ENCODE results near the gene HMX1. TPM values are rescaled to one million over a fixed set of nuclear protein-coding genes. Genes with fewer than 3 reads are reported as not detected.

The HMX1 gene
- total and polyA plus RNA-seq, 2 donors (not counting 3 experiments of a cell fraction or from before 2014, with no cell fraction given): not detected

DNA sequence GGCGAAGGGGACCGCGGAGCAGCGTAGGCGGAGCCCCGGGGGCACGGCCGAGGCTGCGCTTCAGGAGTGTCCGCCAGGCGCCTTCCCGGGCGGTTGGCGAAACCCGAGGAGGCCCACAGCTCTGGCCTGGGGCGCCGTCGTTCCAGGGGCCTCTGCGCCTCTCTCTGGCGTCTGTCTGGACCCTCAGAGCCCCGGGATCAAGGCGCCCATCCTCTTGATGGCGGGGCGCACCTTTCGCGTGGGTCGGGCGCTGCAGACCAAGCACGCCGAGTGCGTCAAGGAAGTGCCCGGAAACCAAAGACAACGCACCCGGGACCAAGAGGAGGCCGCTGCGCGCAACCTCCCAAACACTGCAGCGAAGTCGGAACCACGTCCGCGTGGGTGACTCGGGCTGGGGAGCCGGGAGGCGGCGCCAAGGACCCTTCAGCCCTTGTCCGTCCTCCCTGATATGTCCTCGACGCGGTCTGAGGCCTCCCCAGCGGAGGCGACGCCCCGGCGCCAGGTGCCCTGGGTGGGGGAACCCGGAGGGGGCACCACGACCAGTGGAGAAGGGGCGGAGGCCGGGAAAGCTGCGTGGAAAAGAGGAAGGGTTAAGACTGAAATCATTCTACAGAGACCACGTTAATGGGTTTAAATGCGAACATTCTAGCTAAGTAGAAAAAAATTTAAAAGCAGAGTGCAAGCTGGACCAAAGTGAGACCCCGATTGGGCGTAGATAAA is 9.9 kb downstream of the HMX1 start:
- Histone ChIP-seq H3K79me2 (ENCODE audit: control insufficient read depth, insufficient read depth, low read length) (no peaks in the 10 kb centered on the region), H3K27ac (ENCODE audit: insufficient read depth, low read depth, low read length) (no peak overlapping the region), H4K20me1 (replicated peaks; ENCODE audit: control insufficient read depth, extremely low read depth, insufficient read depth, low read length) (no peaks in the 10 kb centered on the region), H3K36me3 (ENCODE audit: control insufficient read depth in 2 of 2, extremely low read depth in 1 of 2, insufficient read depth in 2 of 2, low read length in 2 of 2) (no peaks in the 10 kb centered on the region), H3K4me2 (ENCODE audit: insufficient read depth, low read length) (no peak overlapping the region), H3K4me1 (ENCODE audit: control insufficient read depth, extremely low read depth, insufficient read depth, low read length) (no peaks in the 10 kb centered on the region), H3K9me1 (replicated peaks; ENCODE audit: control insufficient read depth, extremely low read depth, insufficient read depth, low read length) (no peaks in the 10 kb centered on the region), H2AFZ (ENCODE audit: low read depth, low read length) (no peak overlapping the region), H3K4me3 (replicated peaks in 1 of 3; ENCODE audit: insufficient read depth in 1 of 3, low read depth in 1 of 3, low read length in 3 of 3) (no peak overlapping the region), H3K27me3 (ENCODE audit: control insufficient read depth in 2 of 2, insufficient read depth in 2 of 2, low read length in 2 of 2) (peaks cover 83 to 91% of the 10 kb centered on the region in 2 experiments), H3K9me3 (replicated peaks; ENCODE audit: control insufficient read depth, insufficient read depth, low read length) (no peaks in the 10 kb centered on the region), H3K9ac (replicated peaks; ENCODE audit: extremely low read depth, insufficient read depth, low read length) (no peak overlapping the region)
- dilution Hi-C loops (cut with MboI; ENCODE audit: extremely low pct_ligation_motif_present, low sequenced_read_pairs) (no loop called here), intact Hi-C loops (cut with micrococcal nuclease) (no loop called here)
- BruUV-seq (replicated peaks): no TSS peak
- no peak for DNase-seq (ENCODE audit: low read depth, low spot score)
- CTCF ChIA-PET: no interaction called here
- POLR2A ChIA-PET: no interaction called here
- TF ChIP-seq POLR2AphosphoS5 (IDR thresholded peaks at IDR 0.05; ENCODE audit: insufficient read depth, low read depth, low read length) (no peak), EZH2 (IDR thresholded peaks at IDR 0.05; ENCODE audit: borderline replicate concordance, low read depth, low read length, severe bottlenecking) (peak; percentile 90)
- no peak for FAIRE-seq

DNA sequence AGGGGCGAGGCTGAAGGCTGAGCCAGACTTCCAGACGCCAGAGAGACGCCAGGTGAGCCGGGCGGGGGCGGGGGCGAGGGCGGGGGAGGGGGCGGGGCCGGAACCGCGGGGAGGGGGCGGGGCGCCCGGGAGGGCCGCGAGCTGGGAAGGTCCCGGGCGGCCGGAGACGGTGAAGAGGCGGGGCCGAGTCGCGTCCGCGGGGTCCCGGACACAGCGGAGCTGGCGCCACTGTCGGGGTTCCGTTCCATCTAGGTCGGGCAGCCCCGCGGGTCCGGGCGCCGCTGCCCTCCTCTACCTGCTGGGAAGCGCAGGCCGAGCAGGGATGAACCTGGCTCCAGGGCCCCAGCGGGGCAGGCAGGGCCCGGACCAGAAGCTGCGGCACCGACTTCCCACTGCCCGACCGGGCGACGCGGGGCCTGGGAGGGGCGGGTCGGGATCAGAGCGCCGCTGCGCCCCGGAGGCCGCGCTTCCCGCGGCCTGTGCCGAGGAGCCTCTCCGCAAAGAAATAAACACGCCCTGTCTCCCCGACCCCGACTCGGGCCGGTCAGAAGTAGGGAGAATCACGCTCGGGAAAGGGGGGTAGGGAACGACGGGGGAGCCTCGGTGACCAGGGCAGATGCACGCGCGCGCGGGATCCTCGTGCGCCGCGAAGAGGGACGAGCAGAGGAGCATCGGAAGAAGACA is 10.6 kb downstream of the HMX1 start:
- no peaks in the 10 kb centered on the region for H3K9me3 ChIP-seq (replicated peaks; ENCODE audit: control insufficient read depth, insufficient read depth, low read length)
- dilution Hi-C loops (cut with MboI; ENCODE audit: extremely low pct_ligation_motif_present, low sequenced_read_pairs) (no loop called here), intact Hi-C loops (cut with micrococcal nuclease) (no loop called here)
- no peak overlapping the region for H3K4me3 ChIP-seq (replicated peaks in 1 of 3; ENCODE audit: insufficient read depth in 1 of 3, low read depth in 1 of 3, low read length in 3 of 3)
- no peak for DNase-seq (ENCODE audit: low read depth, low spot score)
- peaks cover 84 to 91% of the 10 kb centered on the region in 2 experiments for H3K27me3 ChIP-seq (ENCODE audit: control insufficient read depth in 2 of 2, insufficient read depth in 2 of 2, low read length in 2 of 2)
- no peaks in the 10 kb centered on the region for H3K36me3 ChIP-seq (ENCODE audit: control insufficient read depth in 2 of 2, extremely low read depth in 1 of 2, insufficient read depth in 2 of 2, low read length in 2 of 2)
- no peak overlapping the region for H3K9ac ChIP-seq (replicated peaks; ENCODE audit: extremely low read depth, insufficient read depth, low read length)
- ChIA-PET POLR2A (no interaction called here), CTCF (no interaction called here)
- BruUV-seq (replicated peaks): no TSS peak
- H3K4me1 ChIP-seq (ENCODE audit: control insufficient read depth, extremely low read depth, insufficient read depth, low read length): no peaks in the 10 kb centered on the region
- H4K20me1 ChIP-seq (replicated peaks; ENCODE audit: control insufficient read depth, extremely low read depth, insufficient read depth, low read length): no peaks in the 10 kb centered on the region
- TF ChIP-seq EZH2 (IDR thresholded peaks at IDR 0.05; ENCODE audit: borderline replicate concordance, low read depth, low read length, severe bottlenecking) (peak; percentile 93), GATA2 (IDR thresholded peaks at IDR 0.05; ENCODE audit: insufficient read depth, insufficient read length, low read depth, low read length) (no peak)
- H3K79me2 ChIP-seq (ENCODE audit: control insufficient read depth, insufficient read depth, low read length): no peaks in the 10 kb centered on the region
- no peak overlapping the region for H2AFZ ChIP-seq (ENCODE audit: low read depth, low read length)
- H3K9me1 ChIP-seq (replicated peaks; ENCODE audit: control insufficient read depth, extremely low read depth, insufficient read depth, low read length): no peaks in the 10 kb centered on the region
- no peak for FAIRE-seq
- H3K4me2 ChIP-seq (ENCODE audit: insufficient read depth, low read length): no peak overlapping the region
- no peak overlapping the region for H3K27ac ChIP-seq (ENCODE audit: insufficient read depth, low read depth, low read length)
